GM12801 (cell line): ENCODE results near the gene SV2C.

Experiments used
- TF ChIP-seq, protein P1 (sequence below): IDR thresholded peaks from one replicate; pipeline ENCODE4 v1.5.1; 2011; ENCODE audit warnings: control low read depth; ENCODE audit not compliant: insufficient read length; ENCODE audit errors: extremely low read depth

Gene SV2C

DNA sequence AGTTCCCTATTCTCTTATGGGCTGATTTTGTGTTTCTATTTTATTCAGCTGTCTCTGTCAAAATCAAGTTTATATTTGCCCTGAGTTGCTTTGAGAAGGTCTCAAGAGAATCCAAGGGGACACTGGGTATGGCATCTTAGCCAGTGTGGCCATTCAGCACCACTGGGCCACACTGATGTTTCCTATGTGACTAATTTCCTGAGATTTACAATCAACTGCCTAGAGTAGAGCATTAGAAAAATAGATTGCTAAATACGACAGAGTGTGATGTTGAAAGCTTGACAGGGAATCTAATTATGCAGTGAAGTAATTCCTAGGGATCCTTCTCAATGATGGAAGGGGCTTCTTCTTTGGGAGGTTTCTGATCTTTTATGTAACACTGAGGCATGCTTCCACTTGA lies 141.7 kb downstream of the SV2C start:
- TF ChIP-seq, protein P1, sequence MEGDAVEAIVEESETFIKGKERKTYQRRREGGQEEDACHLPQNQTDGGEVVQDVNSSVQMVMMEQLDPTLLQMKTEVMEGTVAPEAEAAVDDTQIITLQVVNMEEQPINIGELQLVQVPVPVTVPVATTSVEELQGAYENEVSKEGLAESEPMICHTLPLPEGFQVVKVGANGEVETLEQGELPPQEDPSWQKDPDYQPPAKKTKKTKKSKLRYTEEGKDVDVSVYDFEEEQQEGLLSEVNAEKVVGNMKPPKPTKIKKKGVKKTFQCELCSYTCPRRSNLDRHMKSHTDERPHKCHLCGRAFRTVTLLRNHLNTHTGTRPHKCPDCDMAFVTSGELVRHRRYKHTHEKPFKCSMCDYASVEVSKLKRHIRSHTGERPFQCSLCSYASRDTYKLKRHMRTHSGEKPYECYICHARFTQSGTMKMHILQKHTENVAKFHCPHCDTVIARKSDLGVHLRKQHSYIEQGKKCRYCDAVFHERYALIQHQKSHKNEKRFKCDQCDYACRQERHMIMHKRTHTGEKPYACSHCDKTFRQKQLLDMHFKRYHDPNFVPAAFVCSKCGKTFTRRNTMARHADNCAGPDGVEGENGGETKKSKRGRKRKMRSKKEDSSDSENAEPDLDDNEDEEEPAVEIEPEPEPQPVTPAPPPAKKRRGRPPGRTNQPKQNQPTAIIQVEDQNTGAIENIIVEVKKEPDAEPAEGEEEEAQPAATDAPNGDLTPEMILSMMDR: no peak

DNA sequence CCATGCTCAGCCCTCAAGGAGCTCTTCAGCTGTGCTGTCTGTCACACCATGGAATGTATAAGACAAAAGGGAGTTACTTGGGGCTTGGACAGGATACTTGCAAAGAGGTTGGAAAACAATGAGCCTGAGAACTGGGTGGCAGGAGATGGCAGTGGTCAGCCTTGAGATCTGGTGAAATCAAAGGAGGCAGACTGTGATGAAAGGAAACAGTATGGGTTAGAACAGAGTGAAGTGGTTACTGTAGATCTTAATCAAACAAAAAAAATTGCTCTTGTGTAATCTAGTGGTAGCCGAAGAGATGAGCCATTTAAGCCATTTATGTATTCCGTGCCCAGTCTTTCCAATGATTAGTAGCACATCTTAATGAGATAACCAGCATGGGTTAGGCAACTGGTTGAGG lies 142.2 kb downstream of the SV2C start:
- TF ChIP-seq, protein P1: no peak

DNA sequence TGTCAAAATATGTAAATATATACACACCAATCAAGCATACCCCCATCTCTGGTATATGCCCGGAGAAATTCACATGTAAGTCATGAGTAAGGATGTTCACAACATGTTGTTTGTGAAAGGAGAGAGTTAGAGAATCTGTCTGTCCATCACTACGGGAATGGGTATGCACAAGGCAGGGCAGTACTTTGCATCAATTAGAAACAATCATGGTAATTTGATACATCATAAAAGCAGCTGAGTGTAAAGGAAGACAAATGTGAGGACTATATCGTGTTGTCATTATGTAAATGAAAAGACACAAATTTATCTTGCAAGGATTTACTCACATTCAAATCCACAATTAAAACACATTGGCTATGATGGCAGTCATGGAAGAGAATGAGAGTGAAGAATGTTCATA lies 146.7 kb downstream of the SV2C start:
- TF ChIP-seq, protein P1: no peak

DNA sequence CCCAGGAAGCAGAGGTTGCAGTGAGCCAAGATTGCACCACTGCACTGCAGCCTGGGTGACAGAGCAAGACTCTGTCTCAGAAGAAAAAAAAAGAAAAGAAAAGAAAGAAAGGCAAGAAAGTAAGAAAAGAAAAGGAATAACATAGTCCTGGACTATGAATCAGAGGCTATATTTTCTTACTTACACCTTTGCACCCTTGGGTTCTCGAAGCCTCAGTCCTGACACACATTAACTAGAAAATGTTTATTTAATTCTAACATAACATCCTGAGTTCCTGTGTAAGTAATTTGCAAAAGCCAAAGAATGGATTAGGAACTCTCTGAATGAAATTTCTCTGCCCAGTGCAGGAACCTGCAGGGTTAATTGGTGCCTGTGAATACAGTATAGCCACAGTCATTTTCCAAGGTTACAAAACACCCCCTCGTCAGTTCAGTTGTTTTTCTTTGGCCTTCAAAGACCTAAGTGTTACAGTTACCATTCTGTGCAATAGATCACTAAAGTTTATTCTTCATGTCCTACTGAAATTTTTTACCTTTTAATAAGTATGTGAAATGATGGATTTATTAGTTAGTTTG lies 147.6 kb downstream of the SV2C start:
- TF ChIP-seq, protein P1: no peak

DNA sequence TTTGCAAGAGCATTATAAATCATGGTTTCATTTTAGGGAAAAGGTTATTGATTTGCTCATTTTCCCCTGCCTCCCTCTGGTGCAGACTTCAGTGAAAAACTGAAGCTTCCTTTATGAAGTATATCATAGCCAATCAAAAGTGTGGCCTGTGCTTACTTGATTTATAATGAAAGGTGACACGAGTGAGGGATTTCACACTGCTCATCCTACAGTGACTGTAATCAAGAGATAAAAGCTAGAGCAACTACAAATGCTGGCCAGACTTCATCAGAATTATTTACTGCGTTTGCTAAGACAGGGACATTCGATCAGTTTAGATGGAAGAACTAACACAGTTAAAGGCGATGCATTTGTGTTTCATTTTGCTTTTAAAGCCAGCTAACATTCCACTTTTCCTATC lies 151.5 kb downstream of the SV2C start:
- TF ChIP-seq, protein P1: no peak

DNA sequence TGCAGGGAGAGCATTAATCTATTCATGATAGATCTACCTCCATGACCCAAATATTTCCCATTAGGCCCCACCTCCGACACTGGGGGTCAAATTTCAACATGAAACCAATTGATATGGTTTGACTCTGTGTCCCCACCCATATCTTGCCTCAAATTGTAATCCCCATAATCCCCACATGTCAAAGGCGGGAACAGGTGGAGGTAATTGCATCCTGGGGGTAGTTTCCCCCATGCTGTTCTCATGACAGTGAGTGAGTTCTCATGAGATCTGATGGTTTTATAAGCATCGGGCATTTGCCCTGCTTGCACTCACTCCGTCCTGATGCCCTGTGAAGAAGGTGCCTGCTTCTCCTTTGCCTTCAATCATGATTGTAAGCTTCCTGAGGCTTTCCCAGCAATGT lies 153.5 kb downstream of the SV2C start:
- TF ChIP-seq, protein P1: no peak

DNA sequence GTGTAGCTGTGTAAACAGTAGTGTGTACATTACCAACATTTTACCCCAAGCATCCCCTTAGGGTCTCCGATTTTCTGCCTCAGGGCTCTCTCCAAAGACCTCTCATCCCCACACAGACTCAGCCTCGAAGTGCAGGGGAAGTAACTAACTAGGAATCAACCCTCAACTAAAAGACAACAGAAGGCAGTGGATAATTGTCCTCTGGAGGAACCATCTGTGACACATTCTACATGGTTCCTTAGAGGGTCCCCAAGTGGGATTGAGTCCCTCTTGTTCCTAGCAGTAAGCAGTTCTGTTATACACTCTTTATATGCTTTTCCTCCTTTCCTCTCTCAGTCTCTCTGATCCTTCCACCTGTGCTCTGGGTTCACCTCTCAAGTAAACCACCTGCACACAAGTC lies 157.2 kb downstream of the SV2C start:
- TF ChIP-seq, protein P1: no peak
